Neural progenitor cell (in vitro differentiated cells): Measurements from ENCODE around the gene MMP28. TPM values are rescaled to one million over a fixed set of nuclear protein-coding genes. Genes with fewer than 3 reads are reported as not detected.

Experiments used
- DNase-seq: peaks from one replicate; pipeline ENCODE4 v3.0.0-alpha.2; 2016; ENCODE audit warnings: low spot score
- H2AFZ ChIP-seq: fragments of 200-600 bp; sonication (generic); replicated peaks from 2 replicates; pipeline ENCODE4 v1.6.1; 2016; ENCODE audit warnings: antibody characterized with exemption
- H3F3A ChIP-seq: fragments of 200-600 bp; sonication (generic); 2 replicates; pipeline ENCODE4 v1.6.1; 2016; ENCODE audit warnings: antibody characterized with exemption, low read depth
- H3K27ac ChIP-seq: fragments of 200-600 bp; sonication (generic); 2 replicates; pipeline ENCODE4 v1.5.1; 2016; ENCODE audit warnings: mild to moderate bottlenecking
- H3K27me3 ChIP-seq: fragments of 200-600 bp; sonication (generic); 2 replicates; pipeline ENCODE4 v1.6.1; 2016; ENCODE audit warnings: mild to moderate bottlenecking, moderate library complexity
- H3K36me3 ChIP-seq: fragments of 200-600 bp; sonication (generic); 2 replicates; pipeline ENCODE4 v1.5.1; 2016
- H3K4me1 ChIP-seq: fragments of 200-600 bp; sonication (generic); 2 replicates; pipeline ENCODE4 v1.6.1; 2016; ENCODE audit warnings: mixed run types
- H3K4me2 ChIP-seq: fragments of 200-600 bp; sonication (generic); 2 replicates; pipeline ENCODE4 v1.6.1; 2016
- H3K4me3 ChIP-seq: fragments of 200-600 bp; sonication (generic); 2 replicates; pipeline ENCODE4 v1.5.1; 2016
- H3K79me2 ChIP-seq: fragments of 200-600 bp; sonication (generic); 2 replicates; pipeline ENCODE4 v1.6.1; 2016; ENCODE audit warnings: low read depth
- H3K9ac ChIP-seq: fragments of 200-600 bp; sonication (generic); 2 replicates; pipeline ENCODE4 v1.6.1; 2016
- H3K9me3 ChIP-seq: fragments of 200-600 bp; sonication (generic); 2 replicates; pipeline ENCODE4 v1.5.1; 2016; ENCODE audit warnings: low read depth
- H4K20me1 ChIP-seq: fragments of 200-600 bp; sonication (generic); 2 replicates; pipeline ENCODE4 v1.6.1; 2016; ENCODE audit warnings: low read depth
- H3K27ac Mint-ChIP-seq: 3 replicates; pipeline ENCODE4 v1.8.0; 2021; ENCODE audit warnings: mixed read lengths
- H3K27me3 Mint-ChIP-seq: 2 replicates; pipeline ENCODE4 v1.8.0; 2022; ENCODE audit warnings: low read depth, mild to moderate bottlenecking, inconsistent platforms, moderate library complexity, mixed read lengths; ENCODE audit not compliant: insufficient read depth
- H3K36me3 Mint-ChIP-seq: 3 replicates; pipeline ENCODE4 v1.8.0; 2021; ENCODE audit warnings: mixed read lengths
- H3K4me1 Mint-ChIP-seq: 3 replicates; pipeline ENCODE4 v1.8.0; 2021; ENCODE audit warnings: mixed read lengths
- H3K4me3 Mint-ChIP-seq: 3 replicates; pipeline ENCODE4 v1.8.0; 2021; ENCODE audit warnings: mild to moderate bottlenecking, moderate library complexity, mixed read lengths
- H3K9me3 Mint-ChIP-seq: 3 replicates; pipeline ENCODE4 v1.8.0; 2020; ENCODE audit warnings: mixed read lengths
- CTCF ChIP-seq: fragments of 200-600 bp; sonication (generic); IDR thresholded peaks from 2 replicates; pipeline ENCODE4 v1.5.1; 2017; ENCODE audit warnings: antibody characterized with exemption, mild to moderate bottlenecking
- EZH2 ChIP-seq: fragments of 200-600 bp; sonication (generic); IDR thresholded peaks from 2 replicates; pipeline ENCODE4 v1.6.1; 2017; ENCODE audit warnings: antibody characterized with exemption, mild to moderate bottlenecking, moderate library complexity
- EZH2phosphoT487 ChIP-seq: fragments of 200-600 bp; sonication (generic); IDR thresholded peaks from 2 replicates; pipeline ENCODE4 v1.6.1; 2017; ENCODE audit warnings: antibody characterized with exemption
- total RNA-seq: library from RNA; depleted of rRNA; stranded (reverse); fragments of >200 nt; gene quantifications from 2 replicates; pipeline ENCODE4 v1.2.3, GENCODE V29; 2015; ENCODE audit warnings: low replicate concordance

Gene MMP28
- total RNA-seq, 1 donor from 2014 or later = not detected

GRCh38 chr17:35791681-35792350 is 3.6 kb downstream of the MMP28 start:
- H3K4me1 Mint-ChIP-seq = peaks cover 17% of the 10 kb centered on the region
- Histone ChIP-seq H3K4me1 (no peaks in the 10 kb centered on the region), H3K27me3 (peaks cover 81% of the 10 kb centered on the region), H3K9ac (no peak overlapping the region), H3K27ac (no peak overlapping the region), H3F3A (no peaks in the 10 kb centered on the region), H2AFZ (no peak overlapping the region), H3K36me3 (no peaks in the 10 kb centered on the region), H3K9me3 (no peaks in the 10 kb centered on the region), H3K4me3 (no peak overlapping the region), H3K4me2 (no peak overlapping the region), H3K79me2 (no peaks in the 10 kb centered on the region), H4K20me1 (peaks cover 10% of the 10 kb centered on the region)
- H3K27me3 Mint-ChIP-seq = peaks cover 34% of the 10 kb centered on the region
- H3K4me3 Mint-ChIP-seq = no peak overlapping the region
- no peaks in the 10 kb centered on the region for H3K9me3 Mint-ChIP-seq
- no peak for DNase-seq
- no peaks in the 10 kb centered on the region for H3K36me3 Mint-ChIP-seq
- no peak overlapping the region for H3K27ac Mint-ChIP-seq
- TF ChIP-seq EZH2phosphoT487 (no peak), EZH2 (no peak), CTCF (no peak)

GRCh38 chr17:35790841-35791240 is 4.6 kb downstream of the MMP28 start:
- no peak for DNase-seq
- Histone ChIP-seq H3K27ac (no peak overlapping the region), H3K27me3 (peaks cover 71% of the 10 kb centered on the region), H2AFZ (no peak overlapping the region), H3K36me3 (no peaks in the 10 kb centered on the region), H3K79me2 (no peaks in the 10 kb centered on the region), H3K9ac (no peak overlapping the region), H4K20me1 (peaks cover 10% of the 10 kb centered on the region), H3K4me1 (no peaks in the 10 kb centered on the region), H3F3A (no peaks in the 10 kb centered on the region), H3K4me2 (no peak overlapping the region), H3K9me3 (no peaks in the 10 kb centered on the region), H3K4me3 (no peak overlapping the region)
- Mint-ChIP-seq H3K4me3 (no peak overlapping the region), H3K27ac (no peak overlapping the region), H3K36me3 (no peaks in the 10 kb centered on the region), H3K27me3 (peaks cover 28% of the 10 kb centered on the region), H3K4me1 (peaks cover 15% of the 10 kb centered on the region), H3K9me3 (no peaks in the 10 kb centered on the region)
- no peak for TF ChIP-seq EZH2phosphoT487

- no peaks in the 10 kb centered on the region for H3K9me3 ChIP-seq
- no peak overlapping the region for H3K4me2 ChIP-seq
- no peak overlapping the region for H3K9ac ChIP-seq
- no peak overlapping the region for H3K4me3 Mint-ChIP-seq
- no peaks in the 10 kb centered on the region for H3K4me1 ChIP-seq
- H2AFZ ChIP-seq = no peak overlapping the region
- no peaks in the 10 kb centered on the region for H3K79me2 ChIP-seq
- H3K4me3 ChIP-seq = no peak overlapping the region
- H3K27ac Mint-ChIP-seq = no peak overlapping the region
- TF ChIP-seq EZH2 = no peak
- TF ChIP-seq CTCF = no peak
- TF ChIP-seq EZH2phosphoT487 = no peak
- no peaks in the 10 kb centered on the region for H3F3A ChIP-seq
- DNase-seq = no peak
- H3K27ac ChIP-seq = no peak overlapping the region
- peaks cover 13% of the 10 kb centered on the region for H3K27me3 Mint-ChIP-seq
- H3K9me3 Mint-ChIP-seq = no peaks in the 10 kb centered on the region
- peaks cover 12% of the 10 kb centered on the region for H3K4me1 Mint-ChIP-seq
- H3K36me3 Mint-ChIP-seq = no peaks in the 10 kb centered on the region
- H4K20me1 ChIP-seq = no peaks in the 10 kb centered on the region
- no peaks in the 10 kb centered on the region for H3K36me3 ChIP-seq
- H3K27me3 ChIP-seq = peaks cover 50% of the 10 kb centered on the region
Observed at GRCh38 chr17:35788477-35789368, 6.7 kb downstream of the MMP28 start.
